Mesothelial cell of epicardium (in vitro differentiated cells): ENCODE data around the gene CTDSPL. TPM values are rescaled to one million over a fixed set of nuclear protein-coding genes. Genes with fewer than 3 reads are reported as not detected.
A peak's percentile ranks its signal among the peaks of the same experiment; 100 is the strongest.

Experiments used
- DNase-seq, 2 experiments: peaks; one replicate each; pipeline ENCODE4 v3.0.0; 2021; ENCODE audit warnings: low spot score in 2 of 2; ENCODE audit not compliant: unreplicated experiment in 2 of 2
- H3K27ac Mint-ChIP-seq: 2 replicates; pipeline ENCODE4 v1.8.0; 2021; ENCODE audit warnings: mixed read lengths
- H3K27me3 Mint-ChIP-seq: 2 replicates; pipeline ENCODE4 v1.8.0; 2021; ENCODE audit warnings: low read depth, mixed read lengths
- H3K36me3 Mint-ChIP-seq: 2 replicates; pipeline ENCODE4 v1.8.0; 2021; ENCODE audit warnings: mixed read lengths
- H3K4me1 Mint-ChIP-seq: 2 replicates; pipeline ENCODE4 v1.8.0; 2021; ENCODE audit warnings: mixed read lengths
- H3K4me3 Mint-ChIP-seq: 2 replicates; pipeline ENCODE4 v1.8.0; 2021; ENCODE audit warnings: mild to moderate bottlenecking, moderate library complexity, mixed read lengths
- H3K9me3 Mint-ChIP-seq: 2 replicates; pipeline ENCODE4 v1.8.0; 2021; ENCODE audit warnings: mixed read lengths
- CTCF ChIP-seq: fragments of 200-600 bp; sonication (generic); IDR thresholded peaks from one replicate; pipeline ENCODE4 v1.5.0; 2021; ENCODE audit warnings: antibody characterized with exemption; ENCODE audit not compliant: unreplicated experiment
- total RNA-seq: library from RNA; stranded (reverse); gene quantifications from 3 replicates; pipeline ENCODE4 v1.2.1, GENCODE V29; 2021

CTDSPL gene
- total RNA-seq, 1 donor from 2014 or later = 29.9 TPM

GRCh38 chr3:37909067-37909911, 47.6 kb downstream of the CTDSPL start:
- no peak overlapping the region for H3K4me3 Mint-ChIP-seq
- no peak for TF ChIP-seq CTCF
- H3K27me3 Mint-ChIP-seq = no peaks in the 10 kb centered on the region
- no peak for DNase-seq
- peaks cover 9% of the 10 kb centered on the region for H3K9me3 Mint-ChIP-seq
- no peak overlapping the region for H3K27ac Mint-ChIP-seq
- H3K36me3 Mint-ChIP-seq = peaks cover 19% of the 10 kb centered on the region
- peaks cover 39% of the 10 kb centered on the region for H3K4me1 Mint-ChIP-seq

DNA sequence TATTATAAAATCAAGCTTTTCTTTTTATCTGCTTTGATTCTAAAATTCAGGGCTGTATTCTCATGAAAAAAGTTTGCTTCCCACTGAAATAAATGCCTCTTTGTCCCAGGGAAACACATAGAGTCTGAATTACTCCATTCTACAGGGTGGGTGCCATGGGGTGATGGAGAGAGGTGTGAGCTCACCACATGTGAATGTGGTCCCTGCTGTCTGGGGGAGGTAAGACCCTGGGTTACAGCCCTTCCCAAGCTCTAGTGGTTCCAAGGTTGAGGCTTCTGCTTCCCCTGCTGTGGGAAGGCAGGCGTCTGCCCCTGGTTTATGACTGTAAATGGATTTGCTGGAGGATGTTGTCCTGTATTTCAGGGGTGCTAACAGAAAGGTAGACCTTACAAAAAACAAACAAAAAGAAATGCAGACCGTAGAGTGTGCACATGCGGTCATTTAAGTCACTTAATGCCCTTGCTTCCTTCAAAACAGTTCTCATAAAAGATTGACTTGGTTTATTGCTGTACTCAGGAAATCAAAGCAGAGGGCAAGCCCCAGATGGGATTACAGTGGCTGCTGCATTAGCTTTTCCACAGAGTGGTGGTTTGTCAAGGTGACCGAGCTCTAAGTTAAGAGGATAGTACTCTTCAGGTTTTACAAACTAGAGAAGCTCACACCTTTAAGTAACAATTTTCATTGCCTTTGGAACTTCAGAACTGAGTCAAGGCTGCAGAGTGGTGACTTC, 49.2 kb downstream of the CTDSPL start:
- DNase-seq = no peak
- Mint-ChIP-seq H3K27ac (peak overlapping the region; percentile 73), H3K4me3 (no peak overlapping the region), H3K4me1 (peaks cover 33% of the 10 kb centered on the region), H3K9me3 (peaks cover 19% of the 10 kb centered on the region), H3K36me3 (peaks cover 28% of the 10 kb centered on the region), H3K27me3 (no peaks in the 10 kb centered on the region)
- no peak for TF ChIP-seq CTCF

DNA sequence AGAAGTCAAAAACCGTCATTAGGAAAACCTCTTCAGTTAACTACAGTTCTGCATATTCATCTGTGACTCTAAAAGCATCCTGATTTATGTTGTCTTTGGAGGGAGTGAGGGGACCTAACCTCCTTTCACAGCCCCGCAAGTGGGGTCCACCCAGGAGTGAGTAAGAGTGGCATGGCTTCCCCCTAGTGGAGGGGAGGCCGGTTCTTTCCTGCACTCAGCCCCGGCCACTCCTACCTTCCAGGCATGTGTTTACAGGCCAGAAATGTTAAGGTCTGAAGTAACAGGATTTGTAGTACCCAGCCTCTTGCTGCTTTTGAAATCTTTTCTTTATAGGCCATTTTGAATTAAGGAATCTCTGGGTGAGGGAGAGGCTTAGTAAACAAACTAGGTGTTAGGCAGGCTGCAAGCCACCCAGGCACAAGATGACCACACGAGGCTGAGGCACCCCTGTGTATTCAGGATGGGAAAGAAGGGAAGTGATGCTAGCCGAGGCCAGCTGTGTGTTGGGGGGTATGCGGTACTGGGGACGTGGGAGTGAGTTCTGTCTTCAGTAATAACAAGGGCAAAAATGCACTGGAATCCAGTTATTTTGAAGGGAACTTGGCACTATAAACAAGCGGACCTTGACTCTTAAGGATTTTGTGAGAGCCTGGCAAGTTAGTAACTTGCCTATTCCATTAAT, 50.5 kb downstream of the CTDSPL start:
- H3K4me3 Mint-ChIP-seq = no peak overlapping the region
- no peak for DNase-seq
- H3K4me1 Mint-ChIP-seq = peaks cover 23% of the 10 kb centered on the region
- H3K27me3 Mint-ChIP-seq = no peaks in the 10 kb centered on the region
- no peak for TF ChIP-seq CTCF
- peaks cover 19% of the 10 kb centered on the region for H3K9me3 Mint-ChIP-seq
- peaks cover 28% of the 10 kb centered on the region for H3K36me3 Mint-ChIP-seq
- H3K27ac Mint-ChIP-seq = no peak overlapping the region

DNA sequence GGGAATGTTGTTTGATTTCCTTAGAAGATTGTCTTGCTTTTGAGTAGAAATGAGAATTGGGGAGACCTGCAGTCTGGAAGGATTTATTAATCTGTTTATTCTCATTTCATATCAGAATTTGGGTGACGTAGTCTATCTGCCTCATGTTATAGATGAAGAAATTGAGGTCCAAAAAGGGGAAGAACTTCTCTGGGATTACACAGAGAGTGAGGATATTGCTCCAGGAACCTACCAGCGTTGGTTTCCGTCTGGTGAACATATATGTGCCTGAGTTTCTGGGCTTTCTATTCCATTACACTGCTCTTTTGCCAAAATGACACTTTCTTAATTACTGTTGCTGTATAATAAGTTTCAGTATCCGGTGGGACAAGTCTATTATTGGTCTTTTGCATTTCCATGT, 51.8 kb downstream of the CTDSPL start:
- Mint-ChIP-seq H3K9me3 (peaks cover 19% of the 10 kb centered on the region), H3K4me1 (peaks cover 22% of the 10 kb centered on the region), H3K36me3 (peaks cover 28% of the 10 kb centered on the region), H3K27me3 (no peaks in the 10 kb centered on the region), H3K4me3 (no peak overlapping the region), H3K27ac (no peak overlapping the region)
- TF ChIP-seq CTCF = no peak
- DNase-seq = no peak

- no peak overlapping the region for H3K27ac Mint-ChIP-seq
- peaks cover 24% of the 10 kb centered on the region for H3K4me1 Mint-ChIP-seq
- no peak for TF ChIP-seq CTCF
Observed at GRCh38 chr3:37916685-37917084, 55.0 kb downstream of the CTDSPL start.

More at GRCh38 chr3:37916685-37917084, 55.0 kb downstream of the CTDSPL start:
- Mint-ChIP-seq H3K36me3 (peaks cover 23% of the 10 kb centered on the region), H3K4me3 (no peak overlapping the region), H3K9me3 (peaks cover 19% of the 10 kb centered on the region), H3K27me3 (no peaks in the 10 kb centered on the region)
- no peak for DNase-seq
